Smooth muscle cell of the brain vasculature (primary cell): Measurements from ENCODE around the gene ADGRV1.
"Not testable (repeated sequence)": the region's sequence is repeated elsewhere in the genome, so short reads cannot be mapped to it uniquely, and the experiment has no call there.

Experiments
- DNase-seq: peaks from one replicate; pipeline ENCODE4 v3.0.0-alpha.2; 2012; ENCODE audit warnings: low read depth, low spot score

Gene ADGRV1

GRCh38 chr5:90645024-90645610, 86.5 kb downstream of the ADGRV1 start:
- DNase-seq, result peak; percentile 6

GRCh38 chr5:90650767-90651166, 92.2 kb downstream of the ADGRV1 start:
- DNase-seq, result no peak

GRCh38 chr5:90654215-90654614, 95.6 kb downstream of the ADGRV1 start:
- no peak for DNase-seq

- DNase-seq, result no peak
Observed at GRCh38 chr5:90655423-90655822, 96.8 kb downstream of the ADGRV1 start.

GRCh38 chr5:90657030-90657429, 98.4 kb downstream of the ADGRV1 start:
- DNase-seq, result no peak

- no peak for DNase-seq
Observed at GRCh38 chr5:90657788-90658187, 99.2 kb downstream of the ADGRV1 start.

- DNase-seq, result no peak
Observed at GRCh38 chr5:90658620-90659019, 100.0 kb downstream of the ADGRV1 start.

GRCh38 chr5:90668079-90668565, 109.5 kb downstream of the ADGRV1 start:
- DNase-seq, result not testable (repeated sequence)

- DNase-seq, result no peak
Observed at GRCh38 chr5:90675222-90675621, 116.6 kb downstream of the ADGRV1 start.

- DNase-seq, result no peak
Observed at GRCh38 chr5:90680921-90681563, 122.4 kb downstream of the ADGRV1 start.

- no peak for DNase-seq
Observed at GRCh38 chr5:90682278-90682677, 123.7 kb downstream of the ADGRV1 start.

- no peak for DNase-seq
Observed at GRCh38 chr5:90685425-90686022, 126.9 kb downstream of the ADGRV1 start.

- not testable (repeated sequence) for DNase-seq
Observed at GRCh38 chr5:90686363-90686762, 127.8 kb downstream of the ADGRV1 start.

- not testable (repeated sequence) for DNase-seq
Observed at GRCh38 chr5:90687458-90687857, 128.9 kb downstream of the ADGRV1 start.

GRCh38 chr5:90689064-90689463, 130.5 kb downstream of the ADGRV1 start:
- DNase-seq, result no peak

GRCh38 chr5:90690307-90690706, 131.7 kb downstream of the ADGRV1 start:
- no peak for DNase-seq

GRCh38 chr5:90691533-90691932, 132.9 kb downstream of the ADGRV1 start:
- no peak for DNase-seq

GRCh38 chr5:90696153-90696552, 137.6 kb downstream of the ADGRV1 start:
- no peak for DNase-seq

GRCh38 chr5:90700299-90700698, 141.7 kb downstream of the ADGRV1 start:
- DNase-seq, result no peak

- no peak for DNase-seq
Observed at GRCh38 chr5:90703932-90704331, 145.3 kb downstream of the ADGRV1 start.

- DNase-seq, result no peak
Observed at GRCh38 chr5:90707698-90708097, 149.1 kb downstream of the ADGRV1 start.

- DNase-seq, result no peak
Observed at GRCh38 chr5:90709323-90710155, 150.9 kb downstream of the ADGRV1 start.
